K562 (cell line): ENCODE results near the gene WDR27. TPM values are rescaled to one million over a fixed set of nuclear protein-coding genes. Genes with fewer than 3 reads are reported as not detected.
A peak's percentile ranks its signal among the peaks of the same experiment; 100 is the strongest.

Experiments
- ATAC-seq: fragments of 200-7000 bp; cut with Tn5 transposase; 3 replicates; pipeline ENCODE4 v1.9.1; 2020; ENCODE audit warnings: moderate library complexity
- BruUV-seq: library from RNA; stranded (reverse); fragments of 400-500 nt; replicated peaks from 2 replicates; lab custom pipeline; 2021; lab: Mats Ljungman, UMichigan
- CTCF ChIA-PET: fragments of 300-600 bp; formaldehyde crosslinking; extraction: SDS; loops from one replicate; lab custom pipeline; 2021; ENCODE audit warnings: low intra/inter-chr PET ratio; lab: Yijun Ruan, JAX
- POLR2A ChIA-PET: fragments of 300-600, 350-650 bp; sonication (Branson Sonifier 250); formaldehyde crosslinking; extraction: SDS; loops from one replicate; lab custom pipeline; 2021; ENCODE audit warnings: antibody characterized with exemption, inconsistent platforms; lab: Yijun Ruan, JAX
- DNase-seq, 4 experiments: peaks; one replicate each; pipeline versions ENCODE4 v3.0.0 to v3.0.0-alpha.2; 2011 to 2018; ENCODE audit warnings: low spot score in 3 of 4, mixed read lengths in 3 of 4; ENCODE audit errors: extremely low read depth in 1 of 4
- FAIRE-seq: peaks from 2 replicates; lab custom pipeline; 2011; peaks lifted over from hg19 to GRCh38; lab: Jason Lieb, UNC
- H2AFZ ChIP-seq: 2 replicates; pipeline ENCODE4 v1.6.0; 2011; ENCODE audit warnings: low read depth, low read length, control low read depth, inconsistent platforms
- H3K27ac ChIP-seq: fragments of 200-600 bp; 3 replicates; pipeline ENCODE4 v1.8.0; 2011; ENCODE audit warnings: low read depth, mild to moderate bottlenecking, control low read depth, inconsistent platforms, low read length, moderate library complexity, mixed read lengths; ENCODE audit errors: extremely low read depth
- H3K27me3 ChIP-seq, 2 experiments: fragments of 300-600 bp in 1 of 2; 2 replicates in 1 of 2; 3 replicates in 1 of 2; pipeline versions ENCODE4 v1.6.0 to v1.8.0; 2011; ENCODE audit warnings: inconsistent platforms in 2 of 2, low read length in 2 of 2, mild to moderate bottlenecking in 1 of 2, mixed read lengths in 1 of 2, moderate library complexity in 1 of 2; ENCODE audit not compliant: control insufficient read depth in 2 of 2, insufficient read depth in 2 of 2
- H3K36me3 ChIP-seq: fragments of 300-600 bp; 3 replicates; pipeline ENCODE4 v1.8.0; 2011; ENCODE audit warnings: mild to moderate bottlenecking, low read length, inconsistent platforms; ENCODE audit not compliant: control insufficient read depth, insufficient read depth
- H3K4me1 ChIP-seq, 2 experiments: fragments of 200-600 bp in 1 of 2; replicated peaks in 1 of 2; 2 replicates in 1 of 2; 3 replicates in 1 of 2; pipeline versions ENCODE4 v1.5.1 to v1.8.0; 2011; ENCODE audit warnings: inconsistent platforms in 2 of 2, low read length in 2 of 2, mild to moderate bottlenecking in 1 of 2, mixed read lengths in 1 of 2, moderate library complexity in 1 of 2; ENCODE audit not compliant: control insufficient read depth in 2 of 2, insufficient read depth in 2 of 2
- H3K4me2 ChIP-seq: 2 replicates; pipeline ENCODE4 v1.6.1; 2011; ENCODE audit warnings: low read length, control low read depth, inconsistent platforms, mixed read lengths; ENCODE audit not compliant: insufficient read depth
- H3K4me3 ChIP-seq: fragments of 200-600 bp; sonication (generic), shearing (Covaris generic); 2 replicates; pipeline ENCODE4 v1.5.1; 2016; ENCODE audit warnings: control low read depth, inconsistent platforms
- H3K79me2 ChIP-seq: fragments of 200-600 bp; 3 replicates; pipeline ENCODE4 v1.8.0; 2011; ENCODE audit warnings: low read length, inconsistent platforms; ENCODE audit not compliant: control insufficient read depth, insufficient read depth
- H3K9ac ChIP-seq, 2 experiments: 2 replicates each; pipeline versions ENCODE4 v1.6.0 to v1.6.1; 2011; ENCODE audit warnings: low read depth in 2 of 2, low read length in 2 of 2, control low read depth in 1 of 2, inconsistent platforms in 1 of 2, mild to moderate bottlenecking in 1 of 2, mixed read lengths in 1 of 2; ENCODE audit not compliant: insufficient read depth in 1 of 2
- H3K9me1 ChIP-seq: one replicate; pipeline ENCODE4 v1.6.0; 2011; ENCODE audit warnings: inconsistent platforms, mild to moderate bottlenecking, low read length, moderate library complexity; ENCODE audit not compliant: control insufficient read depth, insufficient read depth
- H3K9me3 ChIP-seq: replicated peaks from 2 replicates; pipeline ENCODE4 v1.5.1; 2011; ENCODE audit warnings: low read depth, low read length, inconsistent platforms; ENCODE audit not compliant: control insufficient read depth, insufficient read depth
- H4K20me1 ChIP-seq: replicated peaks from 2 replicates; pipeline ENCODE4 v1.6.1; 2011; ENCODE audit warnings: low read length, inconsistent platforms, mixed read lengths; ENCODE audit not compliant: control insufficient read depth, insufficient read depth
- CHAMP1 ChIP-seq: fragments of 450-650 bp; IDR thresholded peaks from 2 replicates; pipeline ENCODE4 v1.6.1; 2016; ENCODE audit warnings: mild to moderate bottlenecking
- EGR1 ChIP-seq: fragments of 450-650 bp; conservative IDR thresholded peaks from 2 replicates; pipeline ENCODE4 v1.6.1; 2017; ENCODE audit warnings: mild to moderate bottlenecking
- HDAC8 ChIP-seq: fragments of 450-650 bp; IDR thresholded peaks from 2 replicates; pipeline ENCODE4 v1.6.1; 2016; ENCODE audit warnings: mild to moderate bottlenecking, missing genetic modification characterization, moderate library complexity, missing compliant biosample characterization
- MIER1 ChIP-seq: fragments of 450-650 bp; IDR thresholded peaks from 2 replicates; pipeline ENCODE4 v1.6.1; 2016; ENCODE audit warnings: antibody characterized with exemption, mild to moderate bottlenecking, low read depth
- NBN ChIP-seq: fragments of 450-650 bp; IDR thresholded peaks from 2 replicates; pipeline ENCODE4 v1.6.1; 2016; ENCODE audit warnings: low read depth, mild to moderate bottlenecking
- NFE2 ChIP-seq: IDR thresholded peaks from 2 replicates; pipeline ENCODE4 v1.6.1; 2014; ENCODE audit warnings: antibody characterized with exemption, low read depth
- NUFIP1 ChIP-seq: fragments of 450-650 bp; IDR thresholded peaks from 2 replicates; pipeline ENCODE4 v1.6.1; 2018; ENCODE audit not compliant: partially characterized antibody
- PPARD ChIP-seq: fragments of 250-450 bp; sonication (Bioruptor Pico); IDR thresholded peaks from 2 replicates; pipeline ENCODE4 v1.8.0; 2022; ENCODE audit warnings: inconsistent platforms, mild to moderate bottlenecking, moderate library complexity
- PTTG1 ChIP-seq: fragments of 450-650 bp; IDR thresholded peaks from 2 replicates; pipeline ENCODE4 v1.6.1; 2016; ENCODE audit warnings: low read depth, mild to moderate bottlenecking, missing genetic modification characterization, missing compliant biosample characterization
- THAP7 ChIP-seq: fragments of 250-450 bp; sonication (Bioruptor Pico); IDR thresholded peaks from 2 replicates; pipeline ENCODE4 v1.5.0; 2021
- ZFP36 ChIP-seq: fragments of 150-350 bp; IDR thresholded peaks from 2 replicates; pipeline ENCODE4 v1.6.1; 2018; ENCODE audit warnings: low read length, low read depth; ENCODE audit not compliant: partially characterized antibody
- ZNF408 ChIP-seq: fragments of 250-450 bp; sonication (Bioruptor Pico); IDR thresholded peaks from 2 replicates; pipeline ENCODE4 v1.4.0; 2020; ENCODE audit warnings: low read depth, mild to moderate bottlenecking, moderate library complexity
- ZNF644 ChIP-seq: fragments of 200-800 bp; sonication (Bioruptor generic); IDR thresholded peaks from 2 replicates; pipeline ENCODE4 v1.6.1; 2016; ENCODE audit warnings: low read depth, missing genetic modification characterization, missing compliant biosample characterization
- ZNF717 ChIP-seq: fragments of 250-450 bp; sonication (Bioruptor Pico); IDR thresholded peaks from 2 replicates; pipeline ENCODE4 v1.5.0; 2021
- WGBS: fragments of 100-300 bp; shearing (Covaris generic); methylation state at CpG from one replicate; pipeline ENCODE4 v1.1.6; 2016; ENCODE audit warnings: low coverage, mixed read lengths; ENCODE audit not compliant: insufficient coverage; ENCODE audit errors: missing lambda C conversion rate; 5-methylcytosine and 5-hydroxymethylcytosine counted together
- in situ Hi-C: fragments of 300-500 bp; cut with MboI; formaldehyde crosslinking; loops from 4 replicates; pipeline ENCODE4 v1.15.0; 2018; ENCODE audit warnings: inconsistent platforms, mixed read lengths
- intact Hi-C: fragments of 100-400 bp; cut with micrococcal nuclease; formaldehyde crosslinking; loops from 2 replicates; pipeline ENCODE4 v1.14.2; 2022
- polyA plus RNA-seq, 8 experiments: library from polyadenylated mRNA; depleted of rRNA in 4 of 8; stranded (reverse) in 5 of 8; unstranded in 3 of 8; fragments of >200 nt; fragmentation: Nextera tagmentation in 2 of 8; fragmentation: Illumina TruSeq in 1 of 8; extraction: Ambion mirVana in 2 of 8; extraction: Trizol in 1 of 8; gene quantifications; 2 replicates each; pipeline versions ENCODE4 v1.2.1 to v1.2.3, GENCODE V29; 2011 to 2014; ENCODE audit warnings: inconsistent platforms in 1 of 8, missing spikeins in 1 of 8
- total RNA-seq, 7 experiments: library from RNA; depleted of rRNA in 6 of 7; stranded (reverse); fragments of >200 nt in 6 of 7; fragmentation: Illumina TruSeq in 2 of 7; extraction: Trizol in 2 of 7; gene quantifications; 2 replicates each; pipeline versions ENCODE4 v1.2.1 to v1.2.3, GENCODE V29; 2011 to 2021; ENCODE audit warnings: low replicate concordance in 1 of 7

WDR27 gene
- total and polyA plus RNA-seq, 9 of the 15 experiments (the other 6 are each of a cell fraction or from before 2014, with no cell fraction given): 4.3 to 77.2 (median 22.7) TPM

GRCh38 chr6:169557887-169558286 lies 143.9 kb downstream of the WDR27 start:
- WGBS: 14% methylated on average over 1 of the region's 1 CpG
- peak; percentile 15 for FAIRE-seq

More at GRCh38 chr6:169557887-169558286, 143.9 kb downstream of the WDR27 start:
- ChIA-PET POLR2A (no interaction called here), CTCF (no interaction called here)
- DNase-seq (no peak), ATAC-seq (no peak)
- BruUV-seq: no TSS peak
- Histone ChIP-seq H3K79me2 (no peaks in the 10 kb centered on the region), H3K9me1 (no peaks in the 10 kb centered on the region), H3K9ac (no peak overlapping the region), H3K4me2 (no peak overlapping the region), H4K20me1 (no peaks in the 10 kb centered on the region), H3K27ac (no peak overlapping the region), H3K9me3 (no peaks in the 10 kb centered on the region), H2AFZ (no peak overlapping the region), H3K4me1 (peaks cover 0 to 4% of the 10 kb centered on the region in 2 experiments; a peak in 1 of 5 replicates), H3K36me3 (no peaks in the 10 kb centered on the region), H3K4me3 (no peak overlapping the region), H3K27me3 (peaks cover 11 to 20% of the 10 kb centered on the region in 2 experiments; a peak in 3 of 5 replicates)
- in situ Hi-C loops: no loop called here
- intact Hi-C loops: no loop called here
- no peak for TF ChIP-seq PTTG1
- no peak for TF ChIP-seq ZNF644 (tag)
- TF ChIP-seq NBN: no peak
- no peak for TF ChIP-seq ZNF717 (CRISPR knock-in tag)
- no peak for TF ChIP-seq NFE2
- TF ChIP-seq THAP7 (CRISPR knock-in tag): no peak
- TF ChIP-seq MIER1: no peak
- TF ChIP-seq PPARD (CRISPR knock-in tag): no peak
- no peak for TF ChIP-seq NUFIP1
- TF ChIP-seq ZNF408 (CRISPR knock-in tag): no peak
- no peak for TF ChIP-seq EGR1
- TF ChIP-seq HDAC8: no peak
- TF ChIP-seq ZFP36: no peak
- TF ChIP-seq CHAMP1: no peak
